HG03175 (cell line): ENCODE measurements around the gene SLC35D3.
"Not testable (repeated sequence)": the region's sequence is repeated elsewhere in the genome, so short reads cannot be mapped to it uniquely, and the experiment has no call there.

Source experiments
- ATAC-seq: cut with Tn5 transposase; IDR thresholded peaks from one replicate; pipeline ENCODE4 v1.9.1; 2021; ENCODE audit warnings: mild to moderate bottlenecking, moderate library complexity; ENCODE audit not compliant: unreplicated experiment

SLC35D3 gene

GRCh38 chr6:136963259-136963658 is 41.2 kb downstream of the SLC35D3 start:
- no peak for ATAC-seq

DNA sequence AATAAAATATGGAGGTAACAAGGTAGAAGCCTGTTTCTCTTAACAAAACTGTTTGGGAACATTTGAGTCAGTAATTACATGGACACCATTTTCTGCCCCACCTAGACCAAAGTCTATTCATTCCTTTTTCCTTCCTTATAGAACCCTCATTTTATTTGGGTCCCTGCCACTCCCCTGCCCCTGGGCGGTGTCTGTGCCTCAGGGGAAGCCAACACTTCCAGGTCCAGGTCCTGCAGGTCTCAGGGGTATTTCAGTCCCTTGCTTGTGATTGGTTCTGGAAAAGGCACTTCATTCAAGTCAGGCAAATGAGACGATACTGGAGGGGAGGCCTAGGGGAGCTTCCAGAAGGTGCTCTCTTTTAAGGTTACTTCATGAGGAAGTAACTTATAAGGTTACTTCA is 42.3 kb downstream of the SLC35D3 start:
- no peak for ATAC-seq

DNA sequence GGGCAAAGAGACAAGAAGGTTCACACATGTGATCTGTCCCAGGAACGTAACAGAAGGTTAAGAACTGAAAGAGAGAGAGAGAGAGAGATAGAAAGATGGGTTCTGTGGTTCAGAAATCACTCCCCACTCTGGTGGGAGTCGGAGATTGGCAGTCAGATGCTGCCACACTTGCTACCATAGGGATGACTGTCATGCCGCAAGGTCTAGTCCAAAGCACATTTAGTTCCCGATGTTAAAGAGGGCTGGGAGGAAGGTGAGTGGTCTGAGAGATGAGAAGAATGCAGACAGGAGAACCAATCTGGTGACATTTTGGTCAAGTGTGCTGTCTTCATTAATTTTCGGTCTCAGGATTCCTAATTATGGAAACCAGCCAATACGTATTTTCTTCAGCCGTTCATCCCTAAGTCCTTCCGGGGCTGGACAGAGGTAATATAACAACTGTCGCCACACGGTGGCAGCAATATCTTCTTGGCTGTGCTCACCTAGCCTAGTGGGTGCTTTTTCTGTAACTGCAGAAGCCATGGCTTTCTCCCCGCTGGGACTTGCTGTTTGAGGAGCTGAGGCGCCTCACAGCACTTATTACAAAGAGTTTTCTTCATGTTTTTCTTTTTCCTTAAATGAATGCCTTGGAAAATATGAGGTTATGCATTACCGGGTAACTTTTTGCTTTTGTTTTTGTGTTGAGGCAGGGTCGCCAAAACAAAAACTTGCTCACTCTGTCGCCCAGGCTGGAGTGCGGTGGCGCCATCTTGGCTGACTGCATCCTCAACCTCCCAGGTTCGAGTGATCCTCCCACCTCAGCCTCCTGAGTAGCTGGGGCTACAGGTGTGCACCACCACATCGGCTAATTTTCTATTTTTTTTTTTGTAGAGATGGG is 46.0 kb downstream of the SLC35D3 start:
- peak; percentile 94 for ATAC-seq

DNA sequence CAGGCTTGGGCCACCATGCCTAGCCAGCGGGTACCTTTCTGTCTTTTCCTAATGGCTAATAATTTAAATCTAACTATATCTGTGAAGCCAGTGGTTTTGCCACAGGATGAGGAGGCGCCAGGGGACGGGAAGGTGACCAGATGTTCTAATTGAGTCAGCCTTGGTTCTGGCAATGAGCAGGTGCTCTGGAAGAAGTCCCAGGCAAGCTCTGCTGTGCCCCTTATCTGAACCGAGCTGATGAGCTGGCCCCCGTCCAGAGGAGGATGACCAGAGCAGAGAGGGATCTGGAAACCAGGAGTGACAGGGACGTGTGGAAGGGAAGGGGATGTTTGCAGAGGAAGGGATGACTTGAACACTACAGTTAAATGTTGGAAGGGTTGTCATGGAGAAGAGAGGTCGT is 46.7 kb downstream of the SLC35D3 start:
- no peak for ATAC-seq

DNA sequence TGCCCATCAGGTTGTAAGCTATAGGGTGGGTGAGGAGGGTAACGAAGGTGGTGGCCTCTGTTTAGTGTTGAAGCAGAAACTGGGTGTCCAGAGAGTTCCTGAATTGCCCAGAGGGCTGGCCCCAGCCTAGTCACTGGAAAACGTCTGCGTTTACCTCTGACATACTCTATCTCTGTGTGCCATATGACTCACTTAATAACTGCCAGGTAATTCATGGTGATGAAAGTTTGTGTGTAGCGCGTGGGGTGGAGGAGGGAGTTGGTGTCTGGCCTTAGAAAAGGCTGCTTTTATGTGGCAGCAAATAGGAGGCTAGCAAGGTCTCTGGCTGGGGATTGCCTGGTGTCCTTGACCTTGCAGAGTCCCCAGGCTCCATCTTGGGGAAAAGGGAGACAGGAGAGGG is 47.3 kb downstream of the SLC35D3 start:
- ATAC-seq: no peak

DNA sequence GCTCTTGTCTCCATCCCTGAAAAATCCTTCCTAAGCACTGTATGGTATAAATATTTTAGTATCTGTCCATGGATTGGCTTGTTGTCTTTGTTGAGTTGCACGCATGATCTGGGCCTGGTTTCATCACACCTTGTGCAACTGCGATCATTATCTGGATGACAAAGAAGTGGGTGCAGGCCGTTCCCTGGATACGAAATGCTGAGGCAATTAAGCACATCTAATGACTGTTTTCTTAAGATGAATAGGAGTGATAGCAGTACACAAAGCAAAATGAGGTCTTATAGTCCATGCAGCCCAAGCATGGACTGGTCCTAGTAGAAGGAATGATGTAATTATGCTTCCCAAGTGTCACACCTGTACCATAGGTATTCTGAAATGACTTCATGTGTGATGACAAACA is 47.8 kb downstream of the SLC35D3 start:
- ATAC-seq: no peak

DNA sequence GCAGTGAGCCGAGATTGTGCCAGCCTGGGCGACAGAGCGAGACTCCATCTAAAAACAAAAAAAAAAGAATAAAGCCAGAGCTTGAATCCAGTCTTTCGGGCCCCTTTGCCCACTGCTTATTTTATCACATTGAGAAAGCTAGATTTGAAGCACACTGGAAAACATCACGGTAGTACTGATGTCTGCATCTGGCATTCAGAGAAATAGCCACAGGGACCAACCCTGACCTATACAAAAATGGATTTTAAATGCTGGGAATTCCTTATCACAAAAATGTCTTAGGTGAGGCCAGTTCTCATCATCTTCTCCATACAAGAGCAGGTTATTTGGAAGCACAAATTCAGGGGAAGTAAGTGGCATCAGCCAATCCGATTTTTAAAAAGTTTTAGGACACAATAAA is 49.5 kb downstream of the SLC35D3 start:
- ATAC-seq: no peak

DNA sequence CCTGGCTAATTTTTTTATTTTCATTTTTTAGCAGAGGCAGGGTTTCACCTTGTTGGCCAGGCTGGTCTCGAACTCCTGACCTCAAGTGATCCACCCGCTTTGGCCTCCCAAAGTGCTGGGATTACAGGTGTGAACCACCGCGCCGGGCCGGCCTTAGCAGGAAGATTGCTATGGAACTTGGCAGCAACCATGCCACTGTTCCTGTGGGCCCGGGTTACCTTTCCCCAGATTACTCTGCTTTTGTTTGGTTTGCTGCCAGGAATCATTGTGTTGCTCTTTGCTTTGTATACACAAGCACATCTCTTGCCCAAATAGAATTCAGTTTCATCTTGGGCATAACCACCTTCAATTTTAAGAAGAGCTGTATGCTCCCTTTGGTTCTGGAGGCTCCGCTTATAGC is 51.7 kb downstream of the SLC35D3 start:
- not testable (repeated sequence) for ATAC-seq
